ENCODE results near the gene LRRC55. TPM values are rescaled to one million over a fixed set of nuclear protein-coding genes. Genes with fewer than 3 reads are reported as not detected.

The LRRC55 gene, protein sequence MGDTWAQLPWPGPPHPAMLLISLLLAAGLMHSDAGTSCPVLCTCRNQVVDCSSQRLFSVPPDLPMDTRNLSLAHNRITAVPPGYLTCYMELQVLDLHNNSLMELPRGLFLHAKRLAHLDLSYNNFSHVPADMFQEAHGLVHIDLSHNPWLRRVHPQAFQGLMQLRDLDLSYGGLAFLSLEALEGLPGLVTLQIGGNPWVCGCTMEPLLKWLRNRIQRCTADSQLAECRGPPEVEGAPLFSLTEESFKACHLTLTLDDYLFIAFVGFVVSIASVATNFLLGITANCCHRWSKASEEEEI
- total RNA-seq, result not detected

- H3K4me1 Mint-ChIP-seq, result no peaks in the 10 kb centered on the region
- H3K36me3 Mint-ChIP-seq, result no peaks in the 10 kb centered on the region
- H3K27me3 Mint-ChIP-seq, result peaks cover 23% of the 10 kb centered on the region
- CTCF ChIA-PET, result no interaction called here
- ATAC-seq, result no peak
- DNase-seq, result no peak
- H3K4me3 Mint-ChIP-seq, result no peak within 1 kb of the TSS
- H3K27ac Mint-ChIP-seq, result no peak within 1 kb of the TSS
- H3K9me3 Mint-ChIP-seq (ENCODE audit: low read depth), result no peaks in the 10 kb centered on the region
Observed at GRCh38 chr11:57181678-57182305, at the start of gene LRRC55. LRRC55 (plus strand) TSS chr11:57181953; CDS start chr11:57182023, 70 bp downstream.

DNA sequence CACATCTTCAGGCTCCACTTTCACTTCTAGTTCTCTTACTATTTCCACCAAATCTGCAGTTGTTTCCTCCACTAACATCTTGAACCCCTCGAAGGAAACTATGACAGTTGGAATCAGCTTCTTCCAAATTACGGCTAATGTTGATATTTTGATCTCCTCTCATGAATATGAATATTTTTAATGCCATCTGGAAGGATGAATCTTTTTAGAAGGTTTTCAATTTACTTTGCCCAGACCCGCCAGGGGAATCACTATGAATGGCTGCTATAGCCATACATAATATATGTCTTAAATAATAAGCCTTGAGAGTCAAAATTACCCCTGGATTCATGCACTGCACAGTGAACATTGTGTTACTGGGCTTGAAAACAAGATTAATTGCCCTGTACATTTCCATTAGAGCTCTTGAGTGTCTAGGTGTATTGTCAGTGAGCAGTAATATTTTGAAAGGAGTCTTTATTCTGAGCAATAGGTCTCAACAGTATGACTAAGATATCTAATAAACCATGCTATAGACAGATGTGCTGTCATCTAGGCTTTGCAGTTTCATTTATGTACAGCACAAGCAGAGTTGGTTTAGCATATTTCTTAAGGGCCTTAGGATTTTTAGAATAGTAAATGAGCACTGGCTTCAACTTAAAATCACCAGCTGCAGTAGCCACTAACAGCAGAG, 48.3 kb upstream of the LRRC55 start:
- DNase-seq, result no peak
- Mint-ChIP-seq H3K36me3 (no peaks in the 10 kb centered on the region), H3K4me1 (no peaks in the 10 kb centered on the region), H3K4me3 (no peak overlapping the region), H3K9me3 (ENCODE audit: low read depth) (no peaks in the 10 kb centered on the region), H3K27ac (no peak overlapping the region), H3K27me3 (peaks cover 2% of the 10 kb centered on the region)
- CTCF ChIA-PET, result interaction anchor here (1.3 kb wide), 1 partner anchor 116 kb away, joined by 4 read pairs; no protein-coding TSS in a partner anchor
- no peak for ATAC-seq

- Mint-ChIP-seq H3K4me3 (no peak overlapping the region), H3K27ac (no peak overlapping the region), H3K4me1 (no peaks in the 10 kb centered on the region), H3K27me3 (peaks cover 2% of the 10 kb centered on the region), H3K9me3 (ENCODE audit: low read depth) (no peaks in the 10 kb centered on the region), H3K36me3 (no peaks in the 10 kb centered on the region)
- DNase-seq (no peak), ATAC-seq (no peak)
- CTCF ChIA-PET, result interaction anchor here (1.3 kb wide), 1 partner anchor 115 kb away, joined by 4 read pairs; no protein-coding TSS in a partner anchor
Observed at GRCh38 chr11:57134284-57134683, 47.5 kb upstream of the LRRC55 start.

GRCh38 chr11:57135020-57135751, 46.6 kb upstream of the LRRC55 start:
- Mint-ChIP-seq H3K9me3 (ENCODE audit: low read depth) (no peaks in the 10 kb centered on the region), H3K4me3 (no peak overlapping the region), H3K27ac (no peak overlapping the region), H3K27me3 (no peaks in the 10 kb centered on the region), H3K4me1 (no peaks in the 10 kb centered on the region), H3K36me3 (no peaks in the 10 kb centered on the region)
- CTCF ChIA-PET, result no interaction called here
- no peak for DNase-seq
- no peak for ATAC-seq

DNA sequence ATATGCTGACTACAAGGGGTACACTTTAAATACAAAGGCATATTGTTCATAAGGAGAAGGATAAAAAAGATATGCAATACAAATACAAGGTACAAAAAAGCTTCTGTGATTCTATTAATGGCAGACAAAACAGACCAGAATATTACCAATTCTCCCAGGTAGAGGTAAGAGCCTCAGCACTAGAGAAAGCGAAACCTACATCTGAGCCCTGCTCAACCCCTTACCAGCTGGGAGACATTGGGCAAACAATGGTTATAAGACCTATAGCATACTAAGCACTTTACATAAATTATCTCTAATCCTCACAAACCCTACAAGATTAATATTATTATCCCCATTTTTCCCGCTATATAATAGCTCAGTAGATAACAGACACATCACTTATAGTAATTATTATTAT, 41.2 kb upstream of the LRRC55 start:
- Mint-ChIP-seq H3K27me3 (peaks cover 1% of the 10 kb centered on the region), H3K4me1 (no peaks in the 10 kb centered on the region), H3K36me3 (no peaks in the 10 kb centered on the region), H3K27ac (no peak overlapping the region), H3K4me3 (no peak overlapping the region), H3K9me3 (ENCODE audit: low read depth) (no peaks in the 10 kb centered on the region)
- no peak for DNase-seq
- no peak for ATAC-seq
- CTCF ChIA-PET, result interaction anchor here (0.5 kb wide), 1 partner anchor 109 kb away, joined by 3 read pairs; no protein-coding TSS in a partner anchor

DNA sequence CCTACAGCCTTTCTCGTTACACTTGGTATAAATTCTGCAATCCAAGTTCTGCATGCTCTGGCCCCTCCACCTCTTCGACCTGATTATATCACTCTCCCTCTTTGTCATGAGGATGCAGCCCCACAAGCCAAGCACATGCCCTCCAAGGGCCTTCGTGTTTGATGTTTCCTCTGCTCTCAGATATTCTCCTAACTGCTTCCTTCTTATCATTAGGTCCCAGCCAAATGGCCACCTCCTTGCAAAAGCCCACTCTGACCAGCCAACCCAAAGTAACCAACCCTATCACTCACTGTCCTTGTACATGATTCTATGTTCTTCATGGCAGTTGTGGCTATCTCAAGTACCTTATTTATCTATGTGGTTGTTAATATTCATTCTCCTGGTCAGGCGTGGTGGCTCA, 38.3 kb upstream of the LRRC55 start:
- no peak for ATAC-seq
- CTCF ChIA-PET, result no interaction called here

GRCh38 chr11:57144075-57144474, 37.7 kb upstream of the LRRC55 start:
- DNase-seq, result no peak
- Mint-ChIP-seq H3K27me3 (peaks cover 3% of the 10 kb centered on the region), H3K9me3 (ENCODE audit: low read depth) (no peaks in the 10 kb centered on the region), H3K4me1 (no peaks in the 10 kb centered on the region), H3K36me3 (no peaks in the 10 kb centered on the region), H3K4me3 (no peak overlapping the region), H3K27ac (no peak overlapping the region)
- CTCF ChIA-PET, result no interaction called here
- ATAC-seq, result no peak

More for the DNA sequence above, 38.3 kb upstream of the LRRC55 start:
- no peaks in the 10 kb centered on the region for H3K4me1 Mint-ChIP-seq
- no peak overlapping the region for H3K4me3 Mint-ChIP-seq
- no peak overlapping the region for H3K27ac Mint-ChIP-seq
- DNase-seq, result no peak
- no peaks in the 10 kb centered on the region for H3K36me3 Mint-ChIP-seq
- H3K9me3 Mint-ChIP-seq (ENCODE audit: low read depth), result no peaks in the 10 kb centered on the region
- peaks cover 3% of the 10 kb centered on the region for H3K27me3 Mint-ChIP-seq

DNA sequence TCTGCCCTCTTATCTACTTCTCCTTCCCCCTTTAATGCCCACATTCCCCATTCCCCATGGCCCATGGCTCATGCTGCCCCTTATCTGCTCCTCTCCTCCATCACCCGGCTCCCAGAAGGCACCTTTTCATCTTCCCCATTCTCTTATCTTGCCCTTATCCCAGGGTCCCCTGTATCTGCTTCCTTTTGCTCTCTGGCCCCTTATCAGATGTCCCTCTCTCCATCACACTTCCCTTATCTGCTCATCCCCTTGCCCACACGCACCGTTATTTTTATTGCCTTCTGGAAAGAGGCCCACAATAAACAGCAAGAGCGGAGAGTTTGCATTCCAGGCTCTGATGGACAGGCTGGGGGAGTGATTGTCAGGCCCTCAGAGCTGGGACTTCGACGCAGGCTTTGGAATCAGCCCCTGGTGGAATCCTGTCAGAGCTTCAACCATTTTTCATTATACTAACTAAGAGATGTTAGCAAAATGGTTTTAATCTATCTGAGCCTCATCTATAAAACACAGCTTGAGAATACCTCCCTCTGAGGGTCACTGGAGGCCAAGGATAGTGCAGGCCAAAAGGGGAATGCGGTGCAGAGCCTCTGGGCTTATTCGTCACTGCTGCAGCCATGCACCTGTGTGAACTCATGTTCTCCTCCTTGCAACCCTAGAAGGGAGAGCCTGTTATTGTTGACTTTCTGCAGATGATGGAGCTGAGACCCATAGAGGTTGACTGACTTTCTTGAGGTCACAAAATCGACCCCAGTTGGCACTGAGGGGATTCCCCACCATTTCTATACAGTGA, 37.0 kb upstream of the LRRC55 start:
- no peak for DNase-seq
- peaks cover 3% of the 10 kb centered on the region for H3K27me3 Mint-ChIP-seq
- H3K27ac Mint-ChIP-seq, result no peak overlapping the region
- no peak for ATAC-seq
- CTCF ChIA-PET, result no interaction called here
- H3K36me3 Mint-ChIP-seq, result no peaks in the 10 kb centered on the region
- H3K4me3 Mint-ChIP-seq, result no peak overlapping the region
- H3K9me3 Mint-ChIP-seq (ENCODE audit: low read depth), result no peaks in the 10 kb centered on the region
- no peaks in the 10 kb centered on the region for H3K4me1 Mint-ChIP-seq

DNA sequence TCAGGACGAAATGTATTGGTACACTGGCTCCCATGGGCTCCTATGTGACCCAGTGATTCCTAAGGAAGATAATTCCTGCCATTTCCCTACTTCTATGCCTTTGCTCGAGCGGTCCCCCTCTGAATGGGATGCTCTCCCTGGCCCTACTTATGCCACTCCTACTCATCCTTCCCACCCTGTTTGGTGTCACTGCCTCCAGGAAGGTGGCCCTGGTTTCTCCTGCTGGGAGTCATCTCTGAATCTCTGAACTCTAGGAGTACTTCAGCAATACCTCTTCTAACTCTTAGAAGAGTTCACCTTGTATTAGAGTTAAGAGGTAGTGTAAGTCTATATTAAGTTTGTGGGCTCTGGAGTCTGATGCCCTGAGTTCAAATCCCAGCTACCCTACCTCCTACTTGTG, 35.5 kb upstream of the LRRC55 start:
- Mint-ChIP-seq H3K27ac (no peak overlapping the region), H3K4me3 (no peak overlapping the region), H3K36me3 (no peaks in the 10 kb centered on the region), H3K27me3 (peaks cover 3% of the 10 kb centered on the region), H3K9me3 (ENCODE audit: low read depth) (no peaks in the 10 kb centered on the region), H3K4me1 (no peaks in the 10 kb centered on the region)
- CTCF ChIA-PET, result no interaction called here
- ATAC-seq (no peak), DNase-seq (no peak)

DNA sequence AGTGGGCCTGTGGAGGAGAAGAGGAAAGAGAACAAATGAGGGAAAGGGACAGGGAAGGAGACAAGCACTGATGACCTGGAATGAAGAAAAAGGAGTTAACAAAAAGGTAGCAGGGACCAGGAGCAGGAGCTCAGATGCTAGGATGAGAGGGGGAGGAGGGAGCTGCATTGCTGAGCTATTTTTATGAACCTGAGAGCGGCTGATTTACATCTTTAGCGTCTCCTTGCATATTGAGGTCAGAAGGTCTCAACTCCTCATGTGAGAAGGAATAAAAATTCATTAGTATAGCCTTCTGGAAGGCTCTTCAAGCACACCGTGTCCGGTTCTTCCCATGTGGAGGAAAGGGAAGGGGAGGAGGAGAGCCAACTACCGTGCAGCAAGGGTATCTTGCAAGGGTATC, 33.1 kb upstream of the LRRC55 start:
- H3K4me3 Mint-ChIP-seq, result no peak overlapping the region
- H3K27me3 Mint-ChIP-seq, result peaks cover 3% of the 10 kb centered on the region
- CTCF ChIA-PET, result no interaction called here
- H3K4me1 Mint-ChIP-seq, result no peaks in the 10 kb centered on the region
- H3K9me3 Mint-ChIP-seq (ENCODE audit: low read depth), result no peaks in the 10 kb centered on the region
- H3K36me3 Mint-ChIP-seq, result no peaks in the 10 kb centered on the region
- H3K27ac Mint-ChIP-seq, result no peak overlapping the region
- ATAC-seq (no peak), DNase-seq (no peak)

GRCh38 chr11:57150454-57150917, 31.3 kb upstream of the LRRC55 start:
- Mint-ChIP-seq H3K27ac (no peak overlapping the region), H3K36me3 (no peaks in the 10 kb centered on the region), H3K4me3 (no peak overlapping the region), H3K27me3 (peaks cover 6% of the 10 kb centered on the region), H3K9me3 (ENCODE audit: low read depth) (no peaks in the 10 kb centered on the region), H3K4me1 (no peaks in the 10 kb centered on the region)
- DNase-seq, result no peak
- ATAC-seq, result no peak
- CTCF ChIA-PET, result no interaction called here

- Mint-ChIP-seq H3K4me3 (no peak overlapping the region), H3K4me1 (no peaks in the 10 kb centered on the region), H3K27ac (no peak overlapping the region), H3K27me3 (peaks cover 9% of the 10 kb centered on the region), H3K36me3 (no peaks in the 10 kb centered on the region), H3K9me3 (ENCODE audit: low read depth) (no peaks in the 10 kb centered on the region)
- CTCF ChIA-PET, result no interaction called here
- DNase-seq, result no peak
- ATAC-seq, result no peak
Observed at GRCh38 chr11:57152134-57152533, 29.6 kb upstream of the LRRC55 start.

- Mint-ChIP-seq H3K27ac (no peak overlapping the region), H3K27me3 (peaks cover 9% of the 10 kb centered on the region), H3K4me3 (no peak overlapping the region), H3K4me1 (no peaks in the 10 kb centered on the region), H3K9me3 (ENCODE audit: low read depth) (no peaks in the 10 kb centered on the region), H3K36me3 (no peaks in the 10 kb centered on the region)
- no peak for DNase-seq
- ATAC-seq, result no peak
- CTCF ChIA-PET, result no interaction called here
Observed at GRCh38 chr11:57153448-57153847, 28.3 kb upstream of the LRRC55 start.
